A549 treated with DMSO at 1 μM for 4 hours (cell line): ENCODE data around the gene ADGRF1. TPM values are rescaled to one million over a fixed set of nuclear protein-coding genes. Genes with fewer than 3 reads are reported as not detected.

Experiments
- total RNA-seq: library from RNA; stranded (reverse); fragments of 200-300 nt; extraction: Qiagen RNA extraction; gene quantifications from 5 replicates; pipeline ENCODE4 v1.2.3, GENCODE V29; 2022; ENCODE audit warnings: low read depth

Gene ADGRF1
- 0.05 TPM in 2 of 5 replicates, not detected in the others for total RNA-seq

GRCh38 chr6:47042275-47042791, at the start of gene ADGRF1:
Gene ADGRF1 (minus strand): TSS chr6:47042332. CDS start chr6:47029061, 13,271 bp downstream.

Other genes with a start within 250 kb of the ADGRF1 start
- gene MEP1A, start 248.9 kb downstream of the ADGRF1 start, total RNA-seq, result not detected in 5 replicates
- not detected in 5 replicates for gene ADGRF5, start 120.4 kb downstream of the ADGRF1 start, total RNA-seq